ENCODE measurements around the gene TCP1.
"Not testable (repeated sequence)": the region's sequence is repeated elsewhere in the genome, so short reads cannot be mapped to it uniquely, and the experiment has no call there.

Gene TCP1

GRCh38 chr6:159816775-159817174 lies 27.4 kb upstream of the TCP1 start:
- FAIRE-seq = not testable (repeated sequence)

DNA sequence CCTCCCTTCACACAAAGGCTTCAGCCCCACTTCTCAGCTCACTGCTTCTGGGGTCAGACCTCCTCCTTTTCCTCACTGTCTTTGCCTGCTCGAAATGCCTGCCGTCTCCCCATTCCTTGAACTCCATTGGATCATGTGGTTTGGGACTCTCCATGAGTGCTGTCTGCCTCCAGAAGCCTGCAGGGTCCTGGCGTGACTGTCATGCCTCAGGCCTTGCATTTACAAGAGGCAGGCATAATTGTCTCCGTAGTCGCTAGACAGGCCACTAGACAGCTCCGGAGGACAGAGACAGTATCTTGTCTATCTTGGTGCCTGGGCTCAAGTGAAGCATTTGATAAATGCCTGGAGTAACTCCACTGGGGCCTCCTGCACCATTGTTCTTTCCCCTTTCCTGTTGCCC lies 26.0 kb upstream of the TCP1 start:
- FAIRE-seq = no peak

- FAIRE-seq = no peak
Measured at GRCh38 chr6:159813781-159814180, 24.4 kb upstream of the TCP1 start.

GRCh38 chr6:159809149-159809548 lies 19.7 kb upstream of the TCP1 start:
- no peak for FAIRE-seq

GRCh38 chr6:159808647-159809046 lies 19.2 kb upstream of the TCP1 start:
- no peak for FAIRE-seq

DNA sequence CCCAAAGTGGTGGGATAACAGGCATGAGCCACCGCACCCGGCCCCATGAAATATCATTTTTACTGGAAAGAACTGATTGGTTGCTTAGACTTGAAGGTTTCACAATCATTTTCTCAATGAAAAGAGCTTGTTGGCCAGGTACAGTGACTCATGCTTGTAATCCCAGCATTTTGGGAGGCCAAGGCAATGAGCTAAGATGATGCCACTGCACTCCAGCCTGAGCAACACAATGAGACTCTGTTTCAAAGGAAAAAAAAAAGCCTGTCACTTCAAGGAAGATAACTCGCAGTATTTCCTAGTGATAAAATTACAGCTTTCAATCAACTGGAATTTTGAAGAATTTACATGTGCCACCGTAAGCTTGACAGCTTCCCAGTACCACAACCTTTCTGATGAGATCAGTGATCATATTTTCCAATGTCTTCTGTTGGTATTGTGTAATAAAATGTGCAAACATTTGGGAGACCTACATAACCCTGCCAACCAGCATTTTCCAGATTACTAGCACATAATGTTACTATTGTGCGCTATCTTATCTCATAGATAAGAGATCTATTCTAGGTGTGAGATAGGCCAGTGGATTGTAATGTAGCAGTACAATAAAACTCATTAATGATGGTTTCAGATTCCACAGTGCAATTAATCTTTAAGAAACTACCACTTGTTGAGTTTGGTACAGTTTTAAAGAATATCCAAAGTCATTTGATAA lies 17.9 kb upstream of the TCP1 start:
- no peak for FAIRE-seq

- no peak for FAIRE-seq
Measured at GRCh38 chr6:159806021-159806458, 16.6 kb upstream of the TCP1 start.

DNA sequence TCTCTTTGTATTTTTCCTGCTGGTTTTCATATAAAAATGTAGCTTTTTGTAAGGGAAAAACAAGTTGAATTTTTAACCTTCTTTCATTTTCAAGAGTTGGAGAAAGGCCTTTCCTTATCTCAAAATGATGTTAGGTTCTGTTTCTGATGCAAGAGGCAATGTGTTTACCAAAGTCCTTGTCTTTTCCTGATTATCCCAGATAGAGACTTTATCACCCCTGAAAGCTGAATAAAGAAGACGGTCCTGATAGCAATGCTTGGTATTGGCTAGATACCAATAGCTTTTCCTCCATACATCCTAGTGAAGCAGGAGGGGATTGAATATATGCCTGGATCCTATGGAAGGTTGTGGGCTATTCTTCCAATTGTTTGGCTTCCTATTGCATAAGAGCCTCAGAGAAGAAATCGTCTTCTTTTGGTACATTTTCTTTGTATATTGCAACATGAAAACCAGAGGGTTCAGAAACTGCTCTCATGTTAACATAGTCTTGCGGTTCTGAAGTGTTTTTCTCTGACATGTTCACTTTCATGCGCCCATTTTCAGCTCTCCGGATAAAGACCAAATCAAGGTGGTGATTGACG lies 16.1 kb upstream of the TCP1 start:
- no peak for FAIRE-seq

- FAIRE-seq = no peak
Measured at GRCh38 chr6:159804504-159804903, 15.1 kb upstream of the TCP1 start.

GRCh38 chr6:159801935-159802334 lies 12.5 kb upstream of the TCP1 start:
- FAIRE-seq = no peak

DNA sequence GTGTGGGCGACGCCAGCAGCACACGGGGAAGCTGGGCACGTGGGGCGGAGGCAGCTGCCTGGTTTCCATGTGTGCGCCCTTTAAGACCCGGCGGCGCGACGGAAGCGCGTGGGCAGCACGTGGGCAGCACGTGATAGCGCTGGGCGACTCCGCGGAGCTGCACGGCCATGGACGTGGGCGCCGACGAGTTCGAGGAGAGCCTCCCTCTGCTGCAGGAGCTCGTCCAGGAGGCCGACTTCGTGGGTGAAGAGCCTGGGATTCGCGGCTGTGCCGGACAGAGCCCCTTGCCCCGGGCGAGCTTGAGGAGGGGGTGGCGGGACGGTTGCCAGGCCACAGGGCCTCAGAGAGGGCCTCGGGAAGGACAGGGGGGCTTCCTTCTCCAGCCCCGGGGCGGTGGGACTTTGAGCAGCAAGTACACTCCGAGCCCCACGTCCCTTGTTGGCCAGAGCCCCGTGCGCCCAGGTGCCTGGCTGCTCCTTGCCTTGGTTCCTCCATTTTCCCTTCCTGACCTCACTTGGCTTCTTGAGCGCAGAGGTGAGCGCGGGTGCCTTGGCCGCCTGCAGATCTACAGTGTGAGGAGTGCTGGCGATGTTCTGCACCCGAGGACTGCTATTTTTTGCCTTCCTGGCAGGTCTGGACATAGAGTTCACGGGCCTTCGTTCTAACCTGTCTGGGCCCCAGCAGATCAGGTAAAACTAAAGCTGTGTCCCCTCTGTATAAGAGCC lies 10.9 kb upstream of the TCP1 start, which contains the start of gene PNLDC1:
TSS of gene PNLDC1 (plus strand) at position 136 of the 725 bp plus-strand sequence. CDS start at position 168, 32 bp downstream.
- FAIRE-seq = no peak

DNA sequence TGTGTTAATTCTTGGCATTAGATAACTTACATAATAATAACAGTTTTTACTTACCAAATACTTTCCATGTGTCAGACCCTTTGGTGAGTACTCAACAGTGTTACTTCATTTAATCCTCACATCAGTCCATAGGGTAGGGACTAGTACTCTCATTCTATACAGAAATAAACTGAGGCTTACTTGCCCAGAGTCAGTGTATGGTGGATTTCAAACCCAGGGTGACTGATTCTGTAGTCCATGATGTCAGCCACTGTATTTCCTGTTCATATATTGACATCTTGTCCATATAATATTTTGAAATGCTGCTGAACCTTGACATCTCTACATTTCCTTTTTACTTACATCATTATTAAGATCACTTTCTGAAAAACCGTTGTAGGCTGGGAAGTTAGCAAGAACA lies 8.2 kb upstream of the TCP1 start:
- no peak for FAIRE-seq

- not testable (repeated sequence) for FAIRE-seq
Measured at GRCh38 chr6:159794976-159795375, 5.6 kb upstream of the TCP1 start.

- FAIRE-seq = no peak
Measured at GRCh38 chr6:159790956-159791598, 1.7 kb upstream of the TCP1 start.

DNA sequence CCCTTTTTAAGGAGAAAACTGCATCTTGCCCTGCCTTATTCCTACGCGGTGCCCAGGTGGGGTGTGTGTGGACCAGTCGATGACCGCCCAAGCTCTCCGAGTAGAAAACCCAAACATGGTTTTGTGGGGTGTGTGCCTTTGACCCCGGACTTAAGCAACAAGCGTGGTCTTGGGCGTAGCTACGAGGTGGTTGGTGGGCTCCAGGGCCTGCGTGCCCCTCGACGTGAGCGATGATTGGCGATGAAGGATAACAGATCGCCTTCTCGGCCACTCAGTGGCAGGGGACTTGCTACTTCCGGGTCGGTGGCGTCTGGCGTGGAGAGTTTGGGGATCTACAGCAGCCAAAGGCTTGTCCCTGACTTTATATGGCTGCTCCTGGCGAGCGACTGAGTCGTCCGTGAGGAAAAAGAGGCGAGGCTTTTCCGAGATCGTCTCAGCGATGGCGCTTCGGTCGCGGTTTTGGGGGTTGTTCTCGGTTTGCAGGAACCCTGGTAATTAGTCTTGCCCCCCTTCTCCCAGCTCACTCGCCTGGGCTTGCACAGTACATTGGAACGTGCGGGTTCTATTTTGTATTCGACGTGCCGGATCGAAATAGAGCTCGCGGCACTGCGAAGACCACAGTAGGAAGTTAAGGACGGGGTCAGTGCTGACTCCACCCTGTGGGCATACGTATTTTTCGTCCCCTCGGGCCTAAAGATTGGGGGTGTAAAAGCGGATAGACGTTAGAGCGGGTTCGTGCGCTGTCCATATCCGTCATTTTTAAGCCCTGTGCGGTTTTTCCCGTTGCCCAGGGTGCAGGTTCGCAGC lies 950 bp upstream of the TCP1 start, which contains the start of gene MRPL18:
TSS of gene MRPL18 (plus strand) at position 319 of the 807 bp plus-strand sequence. CDS start at position 440, 121 bp downstream.
- FAIRE-seq = peak; percentile 92

DNA sequence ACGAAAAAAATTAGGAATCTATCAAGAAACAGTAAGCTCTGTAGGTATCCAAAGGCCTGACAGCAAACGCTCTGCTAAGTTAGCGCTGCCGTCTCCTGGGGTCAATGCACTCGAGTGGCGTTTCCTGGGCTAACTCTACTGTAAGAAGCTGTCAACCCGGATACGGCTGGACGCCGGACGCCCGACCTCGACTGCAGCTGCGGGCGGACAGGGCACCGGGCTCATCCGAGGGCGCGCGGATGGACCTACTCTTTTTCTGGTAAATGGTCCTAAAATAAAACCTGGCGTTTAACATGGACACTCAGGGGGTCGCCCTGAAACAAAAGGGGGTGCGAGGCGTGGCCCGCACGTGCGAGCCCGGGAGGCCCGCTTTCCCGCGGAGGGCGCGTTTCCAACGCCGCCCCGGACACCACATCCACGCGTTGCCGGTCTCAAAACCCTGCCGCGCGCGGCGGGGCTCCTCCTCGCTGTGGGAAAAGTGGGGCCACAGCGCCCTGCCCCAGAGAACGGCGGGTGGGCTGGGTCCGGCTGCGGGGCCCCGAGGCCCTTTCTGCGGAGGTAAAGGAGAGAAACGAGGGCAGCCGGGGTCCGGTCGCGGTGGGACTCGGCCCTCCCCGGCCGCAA lies 537 bp downstream of the TCP1 start:
- FAIRE-seq = no peak

DNA sequence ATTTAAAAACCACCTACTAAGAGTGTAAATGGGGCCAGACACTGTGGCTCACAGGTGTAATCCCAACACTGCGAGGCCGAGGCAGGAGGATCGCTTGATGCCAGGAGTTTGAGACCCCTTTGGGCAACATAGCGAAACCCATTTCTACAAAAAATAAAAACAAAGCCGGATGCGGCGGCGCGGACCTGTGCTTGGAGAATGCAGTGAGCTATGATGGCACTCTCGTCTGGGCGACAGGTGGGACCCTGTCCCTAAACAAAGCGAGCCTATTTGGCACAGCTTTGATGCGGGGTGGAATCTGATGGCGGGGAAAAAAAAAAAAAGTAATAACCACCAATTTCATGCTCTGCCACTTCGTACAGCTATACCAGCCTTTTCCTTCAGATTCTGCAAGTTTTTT lies 1.1 kb downstream of the TCP1 start:
- no peak for FAIRE-seq

- FAIRE-seq = no peak
Measured at GRCh38 chr6:159778542-159779103, 10.8 kb downstream of the TCP1 start.

DNA sequence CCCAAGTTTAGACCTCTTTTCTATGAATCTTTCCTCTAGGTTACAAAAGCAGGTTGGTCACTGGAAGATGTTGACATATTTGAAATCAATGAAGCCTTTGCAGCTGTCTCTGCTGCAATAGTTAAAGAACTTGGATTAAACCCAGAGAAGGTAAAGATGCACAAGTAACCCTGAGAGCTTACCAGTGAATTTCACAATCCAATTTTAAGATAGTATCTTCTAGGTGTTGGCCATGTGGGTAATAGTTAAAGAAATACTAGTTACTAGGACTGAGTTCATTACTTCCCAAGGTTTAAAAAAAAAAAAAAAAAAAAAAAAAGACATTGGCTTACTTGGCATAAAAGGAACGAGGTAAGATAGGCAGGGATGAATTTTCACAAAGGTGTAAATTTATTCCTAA lies 11.3 kb downstream of the TCP1 start:
- no peak for FAIRE-seq

DNA sequence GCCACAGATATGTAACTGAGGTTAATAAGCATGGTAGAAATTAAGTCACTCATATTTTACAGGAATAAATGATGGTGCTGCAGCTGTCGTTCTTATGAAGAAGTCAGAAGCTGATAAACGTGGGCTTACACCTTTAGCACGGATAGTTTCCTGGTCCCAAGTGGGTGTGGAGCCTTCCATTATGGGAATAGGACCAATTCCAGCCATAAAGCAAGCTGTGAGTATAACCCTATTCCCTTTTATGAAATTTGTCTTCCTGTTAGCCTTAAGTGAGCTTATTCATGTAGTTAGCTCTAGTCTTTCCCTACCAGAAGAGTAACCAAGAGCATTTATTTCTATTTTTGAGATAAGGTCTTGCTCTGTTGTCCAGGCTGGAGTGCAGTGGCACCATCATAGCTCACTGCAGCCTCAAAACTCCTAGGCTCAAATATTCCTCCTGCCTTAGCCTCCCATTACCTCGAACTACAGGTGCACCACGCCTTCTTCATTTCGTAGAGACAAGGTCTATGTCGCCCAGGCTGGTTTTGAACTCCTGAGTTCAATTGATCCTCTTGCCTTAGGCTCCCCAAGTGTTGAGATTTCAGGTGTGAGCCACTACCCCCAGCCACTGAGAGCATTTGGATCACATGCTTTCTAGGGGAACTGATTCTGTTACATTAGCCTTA lies 12.0 kb downstream of the TCP1 start:
- FAIRE-seq = no peak

DNA sequence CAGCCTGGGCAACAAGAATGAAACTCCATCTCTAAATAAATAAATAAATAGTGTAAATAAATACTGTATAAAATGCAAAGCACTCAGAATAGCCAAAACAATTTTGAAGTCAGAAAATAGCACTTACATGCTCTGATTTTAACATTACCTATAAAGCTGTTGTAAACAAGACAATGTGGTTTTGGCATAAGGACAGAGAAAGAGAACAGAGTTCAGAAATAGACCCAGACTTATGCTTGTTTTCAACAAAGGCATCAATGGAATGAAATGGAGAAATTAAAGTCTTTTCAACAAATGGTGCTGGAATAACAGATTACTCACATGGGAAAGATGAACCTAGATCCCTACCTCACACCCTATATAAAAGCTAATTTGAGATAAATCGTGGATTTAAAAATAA lies 17.2 kb downstream of the TCP1 start:
- no peak for FAIRE-seq
